ENCODE results near the gene YWHAH. TPM values are rescaled to one million over a fixed set of nuclear protein-coding genes. Genes with fewer than 3 reads are reported as not detected.

YWHAH gene
- total RNA-seq, 1 donor from 2014 or later, result 138 TPM

GRCh38 chr22:31945971-31946680, 1.8 kb downstream of the YWHAH start:
- intact Hi-C loops (cut with micrococcal nuclease), result no loop called here
- DNase-seq, result no peak
- Mint-ChIP-seq H3K36me3 (ENCODE audit: low read depth) (peaks cover 26% of the 10 kb centered on the region), H3K27me3 (no peaks in the 10 kb centered on the region), H3K4me3 (no peak overlapping the region), H3K4me1 (peaks cover 30% of the 10 kb centered on the region), H3K9me3 (no peaks in the 10 kb centered on the region), H3K27ac (no peak overlapping the region)

DNA sequence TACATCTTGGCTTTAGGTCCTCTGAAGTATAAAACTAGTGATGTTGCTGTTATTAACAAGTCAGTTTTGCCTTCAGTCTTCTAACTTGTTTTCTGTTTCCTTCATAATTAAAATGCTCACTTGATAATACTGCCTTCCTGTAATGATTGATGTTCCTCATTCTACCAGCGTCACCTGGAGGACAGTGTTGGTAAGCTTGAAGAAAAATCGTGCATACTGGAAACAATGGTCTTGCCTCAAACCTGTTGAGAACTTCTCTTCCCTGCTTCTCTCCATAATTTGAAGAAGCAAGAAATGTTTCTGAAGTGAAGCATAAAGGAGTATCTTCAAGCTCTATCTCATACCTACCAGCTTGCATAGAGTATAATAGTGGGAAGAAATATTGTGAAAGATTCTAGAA, 3.0 kb downstream of the YWHAH start:
- Mint-ChIP-seq H3K9me3 (no peaks in the 10 kb centered on the region), H3K4me3 (peak overlapping the region; percentile 45), H3K36me3 (ENCODE audit: low read depth) (peaks cover 37% of the 10 kb centered on the region), H3K27me3 (no peaks in the 10 kb centered on the region), H3K4me1 (peaks cover 40% of the 10 kb centered on the region), H3K27ac (peak overlapping the region; percentile 4)
- intact Hi-C loops (cut with micrococcal nuclease), result loop anchor here (1.0 kb wide), 1 partner anchor 282 kb away; no protein-coding TSS in a partner anchor
- DNase-seq, result peak; percentile 84

- Mint-ChIP-seq H3K27me3 (no peaks in the 10 kb centered on the region), H3K4me3 (no peak overlapping the region), H3K4me1 (peaks cover 41% of the 10 kb centered on the region), H3K27ac (no peak overlapping the region), H3K36me3 (ENCODE audit: low read depth) (peaks cover 37% of the 10 kb centered on the region), H3K9me3 (no peaks in the 10 kb centered on the region)
- intact Hi-C loops (cut with micrococcal nuclease), result no loop called here
- DNase-seq, result no peak
Observed at GRCh38 chr22:31948002-31948401, 3.7 kb downstream of the YWHAH start.

DNA sequence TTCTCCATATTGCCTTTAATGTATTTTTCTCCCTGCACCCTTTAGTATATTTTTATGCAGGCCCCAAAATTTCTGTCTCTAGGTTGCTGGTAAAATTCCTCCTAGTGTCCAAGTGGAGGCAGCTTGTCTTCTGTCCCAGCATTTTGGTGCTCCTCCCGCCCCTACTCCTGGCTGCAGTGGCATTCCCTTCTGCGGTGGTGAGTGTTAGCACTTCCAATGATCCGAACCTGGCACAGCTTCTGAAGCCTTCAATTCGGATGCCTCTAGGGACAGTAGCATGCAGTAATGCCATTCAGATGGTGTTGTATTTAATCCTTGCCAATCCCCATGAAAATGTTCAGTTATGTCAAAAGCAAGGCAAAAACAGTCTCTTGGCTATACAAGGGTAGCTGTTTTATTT, 5.9 kb downstream of the YWHAH start:
- H3K4me1 Mint-ChIP-seq, result peaks cover 54% of the 10 kb centered on the region
- H3K4me3 Mint-ChIP-seq, result no peak overlapping the region
- H3K27ac Mint-ChIP-seq, result no peak overlapping the region
- H3K36me3 Mint-ChIP-seq (ENCODE audit: low read depth), result peaks cover 48% of the 10 kb centered on the region
- DNase-seq, result no peak
- intact Hi-C loops (cut with micrococcal nuclease), result no loop called here
- H3K9me3 Mint-ChIP-seq, result no peaks in the 10 kb centered on the region
- no peaks in the 10 kb centered on the region for H3K27me3 Mint-ChIP-seq

- H3K4me3 Mint-ChIP-seq, result peak overlapping the region; percentile 27
- H3K9me3 Mint-ChIP-seq, result no peaks in the 10 kb centered on the region
- no peaks in the 10 kb centered on the region for H3K27me3 Mint-ChIP-seq
- intact Hi-C loops (cut with micrococcal nuclease), result no loop called here
- peaks cover 58% of the 10 kb centered on the region for H3K36me3 Mint-ChIP-seq (ENCODE audit: low read depth)
- no peak for DNase-seq
- peaks cover 64% of the 10 kb centered on the region for H3K4me1 Mint-ChIP-seq
- peak overlapping the region; percentile 84 for H3K27ac Mint-ChIP-seq
Observed at GRCh38 chr22:31951194-31952093, 7.1 kb downstream of the YWHAH start.

GRCh38 chr22:31952094-31952401, 7.7 kb downstream of the YWHAH start:
- no peak for DNase-seq
- H3K27me3 Mint-ChIP-seq, result no peaks in the 10 kb centered on the region
- no peaks in the 10 kb centered on the region for H3K9me3 Mint-ChIP-seq
- H3K4me3 Mint-ChIP-seq, result no peak overlapping the region
- H3K36me3 Mint-ChIP-seq (ENCODE audit: low read depth), result peaks cover 63% of the 10 kb centered on the region
- intact Hi-C loops (cut with micrococcal nuclease), result no loop called here
- H3K27ac Mint-ChIP-seq, result peak overlapping the region; percentile 84
- peaks cover 67% of the 10 kb centered on the region for H3K4me1 Mint-ChIP-seq

DNA sequence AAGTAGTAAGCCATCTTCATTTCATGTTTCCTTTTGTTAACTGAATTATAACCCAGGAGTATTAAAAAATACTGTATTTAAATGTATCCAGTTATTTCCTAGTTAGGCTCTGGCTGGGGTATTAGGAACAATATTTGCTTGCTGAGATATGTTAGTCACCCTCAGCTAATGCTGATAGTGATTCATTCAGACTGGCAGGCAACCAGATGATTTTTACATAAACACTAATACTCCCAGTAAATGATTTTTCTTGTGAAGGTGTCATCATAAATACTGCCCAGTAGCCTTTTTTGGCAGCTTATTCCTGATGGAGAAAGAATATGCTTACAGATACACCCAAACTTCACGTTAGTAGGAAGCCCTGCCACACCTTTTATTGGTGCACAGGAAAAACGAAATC, 8.1 kb downstream of the YWHAH start:
- Mint-ChIP-seq H3K36me3 (ENCODE audit: low read depth) (peaks cover 62% of the 10 kb centered on the region), H3K27ac (peak overlapping the region; percentile 84), H3K9me3 (no peaks in the 10 kb centered on the region), H3K27me3 (no peaks in the 10 kb centered on the region), H3K4me1 (peaks cover 63% of the 10 kb centered on the region), H3K4me3 (no peak overlapping the region)
- DNase-seq, result no peak
- intact Hi-C loops (cut with micrococcal nuclease), result no loop called here

- H3K27ac Mint-ChIP-seq, result peak overlapping the region; percentile 38
- peaks cover 63% of the 10 kb centered on the region for H3K36me3 Mint-ChIP-seq (ENCODE audit: low read depth)
- peaks cover 58% of the 10 kb centered on the region for H3K4me1 Mint-ChIP-seq
- DNase-seq, result no peak
- no peaks in the 10 kb centered on the region for H3K9me3 Mint-ChIP-seq
- intact Hi-C loops (cut with micrococcal nuclease), result no loop called here
- no peaks in the 10 kb centered on the region for H3K27me3 Mint-ChIP-seq
- H3K4me3 Mint-ChIP-seq, result no peak overlapping the region
Observed at GRCh38 chr22:31953261-31953660, 8.9 kb downstream of the YWHAH start.

DNA sequence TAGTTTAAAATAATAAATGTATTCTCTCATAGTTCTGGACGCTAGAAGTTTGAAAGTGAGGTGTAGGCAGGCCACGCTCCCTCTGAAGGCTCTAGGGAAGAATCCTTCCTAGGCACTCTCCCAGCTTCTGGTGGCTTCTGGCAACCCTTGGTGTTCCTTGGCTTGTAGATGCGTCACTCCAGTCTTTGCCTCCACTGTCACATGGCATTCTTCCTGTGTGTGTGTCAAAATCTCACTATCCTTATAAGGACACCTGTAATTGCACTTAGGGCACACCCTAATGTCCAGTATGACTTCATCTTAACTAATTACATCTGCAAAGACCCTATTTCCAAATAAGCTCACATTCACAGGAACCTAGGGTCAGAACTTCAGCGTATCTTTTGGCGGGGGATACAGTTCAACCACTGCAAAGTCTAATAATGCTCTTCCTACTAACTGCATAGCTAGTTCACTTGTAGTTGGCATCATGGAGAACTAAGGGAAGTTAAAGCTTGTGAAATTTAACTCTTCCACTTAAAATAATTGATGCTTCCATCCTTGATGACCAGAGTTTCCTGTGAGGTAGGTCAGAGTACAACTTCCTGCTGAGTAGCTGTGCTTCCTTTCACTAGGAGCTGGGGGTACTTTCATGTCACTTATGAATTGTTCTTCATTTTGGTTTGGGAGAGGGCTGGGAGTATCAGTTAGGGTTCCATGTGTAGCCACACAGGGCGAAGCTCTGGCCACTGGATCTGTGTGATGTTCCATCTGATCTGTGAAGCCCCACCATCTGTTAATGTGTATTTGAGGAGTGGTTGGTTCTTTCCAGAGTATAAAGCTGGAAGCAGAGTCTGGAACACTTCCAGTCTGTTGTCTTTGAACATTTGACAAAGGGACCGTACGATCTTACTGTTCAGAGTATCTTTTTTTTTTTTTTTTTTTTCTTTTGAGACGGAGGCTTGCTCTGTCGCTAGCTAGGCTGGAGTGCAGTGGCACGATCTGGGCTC, 10.5 kb downstream of the YWHAH start:
- Mint-ChIP-seq H3K4me3 (peak overlapping the region; percentile 30), H3K36me3 (ENCODE audit: low read depth) (peaks cover 59% of the 10 kb centered on the region), H3K4me1 (peaks cover 61% of the 10 kb centered on the region), H3K9me3 (no peaks in the 10 kb centered on the region), H3K27ac (peak overlapping the region; percentile 58), H3K27me3 (no peaks in the 10 kb centered on the region)
- intact Hi-C loops (cut with micrococcal nuclease), result no loop called here
- no peak for DNase-seq

DNA sequence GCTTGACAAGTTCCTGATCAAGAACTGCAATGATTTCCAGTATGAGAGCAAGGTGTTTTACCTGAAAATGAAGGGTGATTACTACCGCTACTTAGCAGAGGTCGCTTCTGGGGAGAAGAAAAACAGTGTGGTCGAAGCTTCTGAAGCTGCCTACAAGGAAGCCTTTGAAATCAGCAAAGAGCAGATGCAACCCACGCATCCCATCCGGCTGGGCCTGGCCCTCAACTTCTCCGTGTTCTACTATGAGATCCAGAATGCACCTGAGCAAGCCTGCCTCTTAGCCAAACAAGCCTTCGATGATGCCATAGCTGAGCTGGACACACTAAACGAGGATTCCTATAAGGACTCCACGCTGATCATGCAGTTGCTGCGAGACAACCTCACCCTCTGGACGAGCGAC, 12.0 kb downstream of the YWHAH start:
- Mint-ChIP-seq H3K27ac (peak overlapping the region; percentile 70), H3K4me1 (peaks cover 50% of the 10 kb centered on the region), H3K9me3 (no peaks in the 10 kb centered on the region), H3K36me3 (ENCODE audit: low read depth) (peaks cover 49% of the 10 kb centered on the region), H3K27me3 (no peaks in the 10 kb centered on the region), H3K4me3 (no peak overlapping the region)
- DNase-seq, result no peak
- intact Hi-C loops (cut with micrococcal nuclease), result no loop called here

- peaks cover 38% of the 10 kb centered on the region for H3K4me1 Mint-ChIP-seq
- peaks cover 39% of the 10 kb centered on the region for H3K36me3 Mint-ChIP-seq (ENCODE audit: low read depth)
- peaks cover 2% of the 10 kb centered on the region for H3K27me3 Mint-ChIP-seq
- no peaks in the 10 kb centered on the region for H3K9me3 Mint-ChIP-seq
- no peak for DNase-seq
- intact Hi-C loops (cut with micrococcal nuclease), result no loop called here
- H3K4me3 Mint-ChIP-seq, result no peak overlapping the region
- no peak overlapping the region for H3K27ac Mint-ChIP-seq
Observed at GRCh38 chr22:31957970-31958594, 13.7 kb downstream of the YWHAH start.

DNA sequence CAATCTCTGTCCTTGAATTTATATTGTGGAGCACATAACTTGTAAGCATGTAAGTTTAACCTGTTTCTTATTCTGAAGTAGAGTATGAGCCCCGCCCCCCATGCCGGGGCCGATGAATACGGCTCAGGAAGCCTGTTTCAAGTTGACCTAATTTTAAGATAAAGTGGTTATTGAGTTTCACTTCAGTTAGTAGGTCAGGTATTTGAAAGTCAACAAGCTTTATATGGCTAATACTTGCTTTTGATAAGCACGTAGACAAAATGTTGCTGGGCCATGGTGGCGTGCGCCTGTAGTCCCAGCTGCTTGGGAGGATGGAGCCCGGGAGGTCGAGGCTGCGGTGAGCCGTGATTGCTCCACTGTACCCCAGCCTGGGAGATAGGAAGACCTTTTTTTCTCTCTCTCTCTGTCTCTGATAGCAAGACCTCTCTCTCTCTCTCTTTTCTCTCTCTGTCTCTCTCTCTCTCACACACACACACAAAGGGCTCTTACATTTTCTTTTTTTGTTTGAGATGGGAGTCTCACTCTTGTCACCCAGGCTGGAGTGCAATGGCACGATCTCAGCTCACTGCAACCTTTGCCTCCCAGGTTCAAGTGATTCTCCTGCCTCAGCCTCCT, 14.4 kb downstream of the YWHAH start:
- intact Hi-C loops (cut with micrococcal nuclease), result no loop called here
- no peak overlapping the region for H3K4me3 Mint-ChIP-seq
- H3K27me3 Mint-ChIP-seq, result peaks cover 3% of the 10 kb centered on the region
- peaks cover 32% of the 10 kb centered on the region for H3K4me1 Mint-ChIP-seq
- H3K9me3 Mint-ChIP-seq, result no peaks in the 10 kb centered on the region
- no peak for DNase-seq
- peak overlapping the region; percentile 27 for H3K27ac Mint-ChIP-seq
- H3K36me3 Mint-ChIP-seq (ENCODE audit: low read depth), result peaks cover 37% of the 10 kb centered on the region

DNA sequence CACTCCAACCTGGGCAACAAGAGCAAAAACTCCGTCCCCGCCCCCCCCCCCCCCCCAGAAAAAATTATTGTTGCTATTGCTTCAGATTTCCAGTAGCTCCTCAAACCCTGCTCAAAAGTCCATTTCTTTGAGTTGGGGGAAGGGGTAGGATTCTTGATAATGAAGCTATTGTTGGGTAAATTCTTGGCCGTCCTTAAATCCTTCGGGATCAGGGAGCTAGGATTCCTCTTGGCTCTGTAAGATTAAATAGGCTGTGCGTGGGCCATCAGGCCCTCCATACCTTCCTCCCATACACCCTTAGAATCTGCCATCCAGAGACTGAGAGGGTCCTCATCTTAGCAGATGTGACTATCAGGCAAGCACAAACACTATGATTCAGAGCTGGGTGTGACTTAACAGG, 16.4 kb downstream of the YWHAH start:
- H3K36me3 Mint-ChIP-seq (ENCODE audit: low read depth), result peaks cover 26% of the 10 kb centered on the region
- peaks cover 17% of the 10 kb centered on the region for H3K4me1 Mint-ChIP-seq
- H3K27ac Mint-ChIP-seq, result no peak overlapping the region
- H3K4me3 Mint-ChIP-seq, result no peak overlapping the region
- peaks cover 3% of the 10 kb centered on the region for H3K27me3 Mint-ChIP-seq
- DNase-seq, result no peak
- intact Hi-C loops (cut with micrococcal nuclease), result no loop called here
- H3K9me3 Mint-ChIP-seq, result no peaks in the 10 kb centered on the region

Measured in activated CD4-positive, alpha-beta T cell treated with anti-CD3 and anti-CD28 coated beads, Interleukin-2, amount 10 ng/mL, durations not matched to agents 24 days and 14 days (primary cell).